ENCODE results near the gene AP3M1.

GRCh38 chr10:74133923-74134820 lies 16.5 kb downstream of the AP3M1 start:
- TF ChIP-seq SIN3A (IDR thresholded peaks at IDR 0.05; ENCODE audit: low read depth), result no peak
- TF ChIP-seq CTCF (IDR thresholded peaks at IDR 0.05 in 2 of 3, conservative IDR thresholded peaks at IDR 0.05 in 1 of 3; ENCODE audit: borderline replicate concordance in 1 of 3, insufficient read depth in 1 of 3, low read depth in 2 of 3, low read length in 2 of 3), result no peak
- no peak for TF ChIP-seq ZFX (IDR thresholded peaks at IDR 0.05)
- TF ChIP-seq REST (IDR thresholded peaks at IDR 0.05; ENCODE audit: low read depth), result no peak
- no peak for TF ChIP-seq MAX (IDR thresholded peaks at IDR 0.05)
- TF ChIP-seq RAD21 (IDR thresholded peaks at IDR 0.05; ENCODE audit: low read depth), result no peak
- TF ChIP-seq ZBTB33 (IDR thresholded peaks at IDR 0.05; ENCODE audit: extremely low read depth, insufficient replicate concordance, low read length), result no peak
- no peak for TF ChIP-seq CEBPB (IDR thresholded peaks at IDR 0.05; ENCODE audit: low read depth)
- no peak for TF ChIP-seq EZH2 (IDR thresholded peaks at IDR 0.05)
- no peak for TF ChIP-seq EZH2phosphoT487 (IDR thresholded peaks at IDR 0.05; ENCODE audit: borderline replicate concordance)
- TF ChIP-seq SP1 (IDR thresholded peaks at IDR 0.05; ENCODE audit: low read depth), result no peak

All from HCT116 (cell line).